ENCODE measurements around the gene DLG2. TPM values are rescaled to one million over a fixed set of nuclear protein-coding genes. Genes with fewer than 3 reads are reported as not detected.
"Not testable (repeated sequence)": the region's sequence is repeated elsewhere in the genome, so short reads cannot be mapped to it uniquely, and the experiment has no call there.

Gene DLG2
- total RNA-seq (10 to 100 TPM in 3 of 9 donors, 1 to 10 TPM in 6; 2.4 to 13.9 (median 9.0) TPM), polyA plus RNA-seq (1 to 10 TPM; 2.5 TPM)
- long read RNA-seq, donor 1, partial matches to known transcripts: 0 of 2 reads
- long read RNA-seq, donor 1, other reads (novel, unspliced or antisense): 2 of 2 reads
- long read RNA-seq, donor 2, partial matches to known transcripts: 2 of 8 reads
- long read RNA-seq, donor 2, other reads (novel, unspliced or antisense): 6 of 8 reads
- long read RNA-seq, donor 3, full-length matches to known transcripts: 1 of 9 reads
- long read RNA-seq, donor 3, partial matches to known transcripts: 2 of 9 reads
- long read RNA-seq, donor 3, other reads (novel, unspliced or antisense): 6 of 9 reads

DNA sequence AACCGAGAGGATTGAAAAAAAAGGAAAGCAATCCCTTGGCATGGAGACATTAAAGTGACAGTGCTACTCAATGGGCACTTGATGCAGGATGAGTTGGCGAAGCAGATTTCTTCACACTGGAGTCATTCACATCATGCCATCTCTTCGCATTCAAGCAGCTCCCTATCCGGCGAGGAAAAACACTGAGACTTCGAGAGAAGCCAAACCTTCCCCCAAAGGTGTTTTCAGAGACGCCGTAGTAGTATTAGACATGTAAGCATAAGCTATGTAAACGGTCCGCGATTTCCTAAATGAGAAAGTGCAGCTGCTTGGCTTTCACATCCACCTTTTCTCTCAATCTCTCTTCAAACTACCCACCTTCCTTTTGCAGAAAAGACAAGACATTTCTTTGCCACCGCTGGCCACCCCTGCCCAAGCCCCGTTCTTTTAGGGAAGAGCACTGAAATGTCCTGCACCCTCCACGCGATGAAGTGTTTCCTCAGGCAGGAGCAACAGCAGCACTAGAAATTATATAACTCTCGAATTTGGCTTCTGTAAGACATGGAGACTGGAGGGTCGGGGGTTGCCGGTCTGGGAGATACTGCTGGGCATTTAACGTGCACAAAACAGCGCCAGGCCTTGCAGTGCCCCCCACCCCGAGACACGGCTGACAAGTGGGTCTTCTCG lies at the start of gene DLG2:
DLG2 (minus strand) TSS at position 13 of the 666 bp plus-strand sequence.
- DNase-seq (peak in 1 of 5 donors; percentile 64), ATAC-seq (peak; percentile 1 to 35 (median 14))
- TF ChIP-seq POLR2A (IDR thresholded peaks at IDR 0.05) (no peak), CTCF (IDR thresholded peaks at IDR 0.05) (no peak)
- 0 to 1% (median 1%) methylated on average over 23 of the region's 23 CpGs for WGBS, 4 donors
- intact Hi-C loops (cut with DNase I): loop anchor here in 7 of 10 donors (5.0 kb wide), 2 partner anchors 35 to 620 kb away; no protein-coding TSS in a partner anchor
- Histone ChIP-seq H3K27ac (peak within 1 kb of the TSS; percentile 76 to 96 (median 90)), H3K36me3 (peaks cover 0 to 22% (median 14%) of the 10 kb centered on the region in 9 donors), H3K9me3 (no peaks in the 10 kb centered on the region), H3K4me3 (peak within 1 kb of the TSS; percentile 22 to 83 (median 77)), H3K27me3 (no peaks in the 10 kb centered on the region), H3K4me1 (peaks cover 0 to 34% (median 15%) of the 10 kb centered on the region in 12 donors)

- TF ChIP-seq POLR2A (IDR thresholded peaks at IDR 0.05): no peak
- no peak for TF ChIP-seq CTCF (IDR thresholded peaks at IDR 0.05)
- Histone ChIP-seq H3K4me1 (no peaks in the 10 kb centered on the region), H3K27ac (no peak overlapping the region), H3K4me3 (no peak overlapping the region), H3K36me3 (no peaks in the 10 kb centered on the region), H3K9me3 (peaks cover 0 to 7% (median 0%) of the 10 kb centered on the region in 12 donors), H3K27me3 (no peaks in the 10 kb centered on the region)
- DNase-seq: no peak
- 90 to 95% (median 93%) methylated on average over 3 of the region's 3 CpGs for WGBS, 4 donors
- intact Hi-C loops (cut with DNase I): no loop called here
- no peak for ATAC-seq
Measured at GRCh38 chr11:85673393-85673792, 46.2 kb upstream of the DLG2 start.

DNA sequence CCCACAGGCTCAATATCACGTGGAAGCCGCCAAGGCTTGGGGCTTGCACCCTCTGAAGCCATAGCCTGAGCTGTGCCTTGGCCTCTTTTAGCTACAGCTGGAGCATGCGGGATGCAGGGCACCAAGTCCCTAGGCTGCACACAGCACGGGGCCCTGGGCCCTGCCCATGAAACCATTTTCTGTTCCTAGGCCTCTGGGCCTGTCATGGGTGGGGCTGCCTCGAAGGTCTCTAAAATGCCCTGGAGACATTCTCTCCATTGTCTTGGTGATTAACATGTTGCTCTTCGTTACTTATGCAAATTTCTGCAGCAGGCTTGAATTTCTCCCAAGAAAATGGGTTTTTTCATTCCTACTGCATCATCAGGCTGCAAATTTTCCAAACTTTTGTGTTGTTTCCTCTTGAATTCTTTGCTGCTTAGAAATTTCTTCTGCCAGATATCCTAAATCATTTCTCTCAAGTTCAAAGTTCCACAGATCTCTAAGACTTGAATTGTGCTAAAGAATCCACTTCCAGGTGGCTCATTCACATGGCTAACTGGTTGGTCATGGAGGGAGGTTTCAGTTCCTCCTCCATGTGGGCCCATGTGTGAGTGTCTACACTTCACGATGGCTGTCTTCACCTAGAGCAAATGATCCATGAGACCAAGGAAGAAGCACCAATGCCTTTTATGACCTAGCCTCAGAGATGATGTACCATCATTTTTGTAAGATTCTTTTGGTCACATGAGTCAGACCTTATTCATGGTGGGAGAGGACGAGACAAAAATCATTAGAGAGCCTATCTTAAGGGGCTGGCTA lies 45.2 kb upstream of the DLG2 start:
- Histone ChIP-seq H3K4me1 (no peaks in the 10 kb centered on the region), H3K36me3 (no peaks in the 10 kb centered on the region), H3K9me3 (peaks cover 0 to 7% (median 0%) of the 10 kb centered on the region in 12 donors), H3K27me3 (no peaks in the 10 kb centered on the region), H3K4me3 (no peak overlapping the region), H3K27ac (no peak overlapping the region)
- TF ChIP-seq POLR2A (IDR thresholded peaks at IDR 0.05): no peak
- TF ChIP-seq CTCF (IDR thresholded peaks at IDR 0.05): no peak
- no peak for ATAC-seq
- no peak for DNase-seq
- 73 to 89% (median 87%) methylated on average over 7 to 8 of the region's 8 CpGs for WGBS, 4 donors
- intact Hi-C loops (cut with DNase I): no loop called here

DNA sequence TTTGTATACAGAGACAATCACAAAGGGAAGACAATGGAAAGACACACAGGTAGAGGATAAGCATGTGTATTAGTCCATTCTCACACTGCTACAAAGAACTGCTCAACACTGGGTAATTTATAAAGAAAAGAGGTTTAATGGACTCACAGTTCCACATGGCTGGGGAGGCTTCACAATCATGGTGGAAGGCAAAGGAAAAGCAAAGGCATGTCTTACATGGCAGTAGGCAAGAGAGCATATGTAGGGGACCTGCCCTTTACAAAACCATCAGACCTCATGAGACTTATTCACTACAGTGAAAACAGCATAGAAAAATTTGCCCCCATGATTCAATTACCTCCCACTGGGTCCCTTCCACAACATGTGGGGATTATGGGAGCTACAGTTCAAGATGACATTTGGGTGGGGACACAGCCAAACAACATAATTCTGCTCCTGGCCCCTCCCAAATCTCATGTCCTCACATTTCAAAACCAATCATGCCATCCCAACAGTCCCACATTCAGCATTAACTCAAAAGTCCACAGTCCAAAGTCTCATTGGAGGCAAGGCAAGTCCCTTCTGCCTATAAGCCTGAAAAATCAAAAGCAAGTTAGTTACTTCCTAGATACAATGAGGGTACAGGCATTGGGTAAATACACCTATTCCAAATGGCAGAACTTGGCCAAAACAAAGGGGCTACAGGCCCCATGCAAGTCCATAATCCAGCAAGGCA lies 44.0 kb upstream of the DLG2 start:
- ATAC-seq; H3K4me1 ChIP-seq; DNase-seq; H3K4me3 ChIP-seq; H3K27me3 ChIP-seq; H3K36me3 ChIP-seq; H3K27ac ChIP-seq; H3K9me3 ChIP-seq; intact Hi-C loops (cut with DNase I): not testable (repeated sequence)
